HG03575 (cell line): ENCODE data around the gene SCAF1.

Experiments used
- ATAC-seq: cut with Tn5 transposase; IDR thresholded peaks from one replicate; pipeline ENCODE4 v1.9.1; 2021; ENCODE audit not compliant: unreplicated experiment, insufficient number of reproducible peaks, low FRiP score; ENCODE audit errors: extremely low read depth

Gene SCAF1

GRCh38 chr19:49692147-49692506 lies 50.1 kb downstream of the SCAF1 start:
- no peak for ATAC-seq

- no peak for ATAC-seq
Measured at GRCh38 chr19:49696115-49696514, 54.1 kb downstream of the SCAF1 start.

- no peak for ATAC-seq
Measured at GRCh38 chr19:49696865-49697264, 54.9 kb downstream of the SCAF1 start.

GRCh38 chr19:49699364-49699763 lies 57.4 kb downstream of the SCAF1 start:
- no peak for ATAC-seq

GRCh38 chr19:49700563-49700962 lies 58.6 kb downstream of the SCAF1 start:
- ATAC-seq = no peak

GRCh38 chr19:49701271-49701786 lies 59.3 kb downstream of the SCAF1 start:
- no peak for ATAC-seq

GRCh38 chr19:49704888-49705642 lies 63.1 kb downstream of the SCAF1 start:
- no peak for ATAC-seq

GRCh38 chr19:49705919-49706318 lies 63.9 kb downstream of the SCAF1 start:
- ATAC-seq = no peak
